ENCODE measurements around the gene RNF180. TPM values are rescaled to one million over a fixed set of nuclear protein-coding genes. Genes with fewer than 3 reads are reported as not detected.
"Not testable (repeated sequence)": the region's sequence is repeated elsewhere in the genome, so short reads cannot be mapped to it uniquely, and the experiment has no call there.

The RNF180 gene
- total RNA-seq, 2 donors from 2014 or later: 46.6 to 51.1 TPM

DNA sequence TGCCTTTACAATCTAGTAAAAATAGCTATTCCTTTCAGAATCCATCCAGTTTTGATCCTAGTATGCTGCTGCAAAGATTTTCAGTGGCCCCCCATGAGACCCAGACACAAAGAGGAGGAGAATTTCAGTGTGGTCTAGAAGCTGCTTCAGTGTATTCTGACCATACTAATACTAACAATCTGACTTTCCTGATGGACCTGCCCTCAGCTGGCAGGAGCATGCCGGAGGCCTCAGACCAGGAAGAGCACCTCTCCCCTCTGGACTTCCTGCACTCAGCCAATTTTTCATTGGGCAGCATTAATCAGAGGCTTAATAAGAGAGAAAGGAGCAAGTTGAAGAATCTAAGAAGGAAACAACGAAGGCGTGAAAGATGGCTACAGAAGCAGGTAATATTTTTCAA lies 48.5 kb downstream of the RNF180 start:
- Histone ChIP-seq H3K4me3 (no peak overlapping the region), H3K9me3 (no peaks in the 10 kb centered on the region), H3K27ac (peak overlapping the region in 1 of 2 donors; percentile 24), H3K36me3 (peaks cover 10% of the 10 kb centered on the region), H3K4me1 (ENCODE audit: control insufficient read depth in 1 of 2, low read depth in 2 of 2) (peaks cover 3 to 34% of the 10 kb centered on the region in 2 donors), H3K27me3 (replicated peaks; ENCODE audit: insufficient read depth) (no peaks in the 10 kb centered on the region)
- no peak for ATAC-seq (ENCODE audit: insufficient number of reproducible peaks, low FRiP score, low read depth)
- TF ChIP-seq, protein P1, sequence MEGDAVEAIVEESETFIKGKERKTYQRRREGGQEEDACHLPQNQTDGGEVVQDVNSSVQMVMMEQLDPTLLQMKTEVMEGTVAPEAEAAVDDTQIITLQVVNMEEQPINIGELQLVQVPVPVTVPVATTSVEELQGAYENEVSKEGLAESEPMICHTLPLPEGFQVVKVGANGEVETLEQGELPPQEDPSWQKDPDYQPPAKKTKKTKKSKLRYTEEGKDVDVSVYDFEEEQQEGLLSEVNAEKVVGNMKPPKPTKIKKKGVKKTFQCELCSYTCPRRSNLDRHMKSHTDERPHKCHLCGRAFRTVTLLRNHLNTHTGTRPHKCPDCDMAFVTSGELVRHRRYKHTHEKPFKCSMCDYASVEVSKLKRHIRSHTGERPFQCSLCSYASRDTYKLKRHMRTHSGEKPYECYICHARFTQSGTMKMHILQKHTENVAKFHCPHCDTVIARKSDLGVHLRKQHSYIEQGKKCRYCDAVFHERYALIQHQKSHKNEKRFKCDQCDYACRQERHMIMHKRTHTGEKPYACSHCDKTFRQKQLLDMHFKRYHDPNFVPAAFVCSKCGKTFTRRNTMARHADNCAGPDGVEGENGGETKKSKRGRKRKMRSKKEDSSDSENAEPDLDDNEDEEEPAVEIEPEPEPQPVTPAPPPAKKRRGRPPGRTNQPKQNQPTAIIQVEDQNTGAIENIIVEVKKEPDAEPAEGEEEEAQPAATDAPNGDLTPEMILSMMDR (IDR thresholded peaks at IDR 0.05): no peak
- DNase-seq (ENCODE audit: low spot score): no peak

DNA sequence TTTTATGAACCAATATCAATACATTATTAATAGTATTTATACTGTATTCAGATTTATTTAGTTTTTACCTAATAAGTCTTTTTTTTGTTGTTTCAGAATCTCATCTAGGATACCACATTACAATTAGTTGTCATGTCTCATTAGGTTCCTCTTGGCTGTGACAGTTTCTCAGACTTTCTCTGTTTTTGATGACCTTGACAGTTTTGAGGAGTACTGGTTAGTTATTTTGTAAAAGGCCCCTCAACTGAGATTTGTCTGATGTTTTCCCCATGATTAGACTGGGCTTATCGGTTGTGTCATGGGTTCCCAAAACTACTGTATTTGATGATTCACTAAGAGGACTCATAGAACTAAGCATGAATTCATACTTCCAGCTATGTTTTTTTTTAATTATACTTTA lies 56.3 kb downstream of the RNF180 start:
- TF ChIP-seq, protein P1 (IDR thresholded peaks at IDR 0.05): no peak
- Histone ChIP-seq H3K4me3 (no peak overlapping the region), H3K36me3 (peaks cover 7% of the 10 kb centered on the region), H3K27me3 (replicated peaks; ENCODE audit: insufficient read depth) (no peaks in the 10 kb centered on the region), H3K4me1 (ENCODE audit: control insufficient read depth in 1 of 2, low read depth in 2 of 2) (no peaks in the 10 kb centered on the region), H3K27ac (no peak overlapping the region), H3K9me3 (no peaks in the 10 kb centered on the region)
- ATAC-seq (ENCODE audit: insufficient number of reproducible peaks, low FRiP score, low read depth) (no peak), DNase-seq (ENCODE audit: low spot score) (no peak)

GRCh38 chr5:64225286-64225981 lies 59.8 kb downstream of the RNF180 start:
- not testable (repeated sequence) for ATAC-seq (ENCODE audit: insufficient number of reproducible peaks, low FRiP score, low read depth); H3K9me3 ChIP-seq; H3K27ac ChIP-seq; H3K4me3 ChIP-seq; DNase-seq (ENCODE audit: low spot score); H3K27me3 ChIP-seq (replicated peaks; ENCODE audit: insufficient read depth); H3K4me1 ChIP-seq (ENCODE audit: control insufficient read depth in 1 of 2, low read depth in 2 of 2); H3K36me3 ChIP-seq

DNA sequence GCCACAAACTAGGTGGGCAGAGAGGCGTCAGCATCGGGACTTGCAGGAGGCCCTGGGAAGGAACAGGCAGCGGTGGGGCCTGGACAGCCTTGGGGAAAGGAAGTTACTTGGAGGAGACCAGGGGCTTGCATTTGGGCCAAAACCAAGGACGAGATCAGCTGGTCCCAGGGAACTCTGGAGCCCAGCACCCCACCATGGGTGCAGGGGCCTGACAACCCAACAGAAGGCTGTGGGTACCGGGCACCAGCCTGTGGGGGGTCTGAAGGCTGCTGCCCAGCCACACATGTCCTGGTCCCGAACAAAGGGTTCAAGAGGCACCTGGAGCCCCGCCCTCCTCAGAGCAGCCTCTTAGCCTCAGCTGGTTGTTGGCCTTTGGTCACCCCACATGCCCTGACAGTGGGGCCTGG lies 61.5 kb downstream of the RNF180 start:
- H3K4me3 ChIP-seq; H3K27me3 ChIP-seq (replicated peaks; ENCODE audit: insufficient read depth); H3K36me3 ChIP-seq; DNase-seq (ENCODE audit: low spot score); ATAC-seq (ENCODE audit: insufficient number of reproducible peaks, low FRiP score, low read depth); H3K9me3 ChIP-seq; H3K4me1 ChIP-seq (ENCODE audit: control insufficient read depth in 1 of 2, low read depth in 2 of 2); H3K27ac ChIP-seq: not testable (repeated sequence)

DNA sequence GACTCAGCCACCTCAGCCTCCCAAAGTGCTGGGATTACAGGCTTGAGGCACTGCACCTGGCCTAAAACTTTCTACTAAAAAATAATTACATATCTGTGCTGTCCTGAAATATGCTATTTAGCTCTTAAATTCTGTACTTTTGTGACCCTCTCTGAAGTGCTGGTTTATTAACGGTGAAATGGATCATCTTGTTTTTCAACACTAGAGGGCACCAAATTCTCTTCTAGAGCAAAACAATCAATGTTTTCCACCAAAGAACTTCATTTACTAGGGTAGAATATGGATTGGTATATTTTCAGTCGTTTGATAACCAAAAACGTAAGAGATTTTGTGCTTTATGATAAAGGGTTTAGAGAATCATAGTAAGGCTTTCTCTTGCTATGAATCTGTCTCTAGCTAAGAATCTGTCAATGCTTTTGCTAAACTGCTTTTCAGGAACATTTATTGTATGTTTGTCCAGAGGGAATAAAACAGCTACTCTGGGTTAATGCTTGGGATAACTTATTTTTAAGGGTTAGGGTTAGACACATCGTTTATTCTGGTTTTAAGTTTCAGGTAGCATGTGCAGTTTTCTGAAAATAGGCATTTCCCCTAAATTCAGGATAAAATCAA lies 63.6 kb downstream of the RNF180 start:
- no peaks in the 10 kb centered on the region for H3K9me3 ChIP-seq
- H3K36me3 ChIP-seq: peaks cover 8% of the 10 kb centered on the region
- DNase-seq (ENCODE audit: low spot score): no peak
- ATAC-seq (ENCODE audit: insufficient number of reproducible peaks, low FRiP score, low read depth): no peak
- no peaks in the 10 kb centered on the region for H3K27me3 ChIP-seq (replicated peaks; ENCODE audit: insufficient read depth)
- H3K4me1 ChIP-seq (ENCODE audit: control insufficient read depth in 1 of 2, low read depth in 2 of 2): no peaks in the 10 kb centered on the region
- H3K27ac ChIP-seq: no peak overlapping the region
- TF ChIP-seq, protein P1 (IDR thresholded peaks at IDR 0.05): peak; percentile 63
- no peak overlapping the region for H3K4me3 ChIP-seq

DNA sequence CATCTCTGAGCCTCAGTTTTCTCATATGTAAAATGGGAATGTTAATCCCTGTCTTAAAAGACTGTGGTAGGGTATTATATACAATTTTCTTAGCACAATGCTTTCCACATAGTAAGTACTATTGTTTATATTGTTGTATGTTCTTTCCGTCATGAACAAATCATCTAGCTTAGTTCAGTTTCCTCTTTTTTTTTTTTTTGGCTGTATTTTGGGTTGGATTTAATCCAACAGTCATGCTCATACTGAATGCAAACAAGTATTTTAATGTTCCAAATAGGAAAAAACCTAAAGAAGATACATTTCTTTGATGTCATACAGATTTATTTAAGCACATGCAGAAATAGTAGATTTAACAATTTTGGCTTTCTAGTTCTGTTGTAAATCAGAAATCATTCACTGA lies 95.1 kb downstream of the RNF180 start:
- DNase-seq (ENCODE audit: low spot score) (no peak), ATAC-seq (ENCODE audit: insufficient number of reproducible peaks, low FRiP score, low read depth) (no peak)
- Histone ChIP-seq H3K4me1 (ENCODE audit: control insufficient read depth in 1 of 2, low read depth in 2 of 2) (no peaks in the 10 kb centered on the region), H3K9me3 (peaks cover 3% of the 10 kb centered on the region), H3K4me3 (no peak overlapping the region), H3K36me3 (no peaks in the 10 kb centered on the region), H3K27ac (no peak overlapping the region), H3K27me3 (replicated peaks; ENCODE audit: insufficient read depth) (no peaks in the 10 kb centered on the region)
- TF ChIP-seq, protein P1 (IDR thresholded peaks at IDR 0.05): no peak

All from thoracic aorta (tissue), 2 donors.